GM21825 (cell line): ENCODE measurements around the gene SLC35F3.

Source experiments
- ATAC-seq: cut with Tn5 transposase; IDR thresholded peaks from one replicate; pipeline ENCODE4 v1.9.1; 2021; ENCODE audit warnings: mild to moderate bottlenecking, moderate library complexity; ENCODE audit not compliant: unreplicated experiment

SLC35F3 gene

DNA sequence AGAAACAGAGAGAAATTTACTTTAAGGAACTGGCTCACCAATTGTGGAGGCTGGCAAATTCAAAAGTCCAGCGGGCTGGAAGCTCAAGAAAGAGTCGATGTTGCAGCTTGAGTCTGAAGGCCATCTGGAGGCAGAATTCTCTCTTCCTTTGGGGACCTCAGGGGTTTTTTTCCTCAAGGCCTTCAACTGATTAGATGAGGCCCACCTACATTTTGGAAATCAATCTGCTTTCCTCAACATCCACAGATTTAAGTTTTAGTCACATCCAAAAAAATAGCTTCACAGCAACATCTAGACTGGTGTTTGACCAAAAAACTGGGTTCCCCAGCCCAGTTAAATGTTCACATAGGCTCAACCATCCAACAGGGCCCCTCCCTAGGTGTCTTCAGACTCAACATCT is 114.9 kb downstream of the SLC35F3 start:
- no peak for ATAC-seq

DNA sequence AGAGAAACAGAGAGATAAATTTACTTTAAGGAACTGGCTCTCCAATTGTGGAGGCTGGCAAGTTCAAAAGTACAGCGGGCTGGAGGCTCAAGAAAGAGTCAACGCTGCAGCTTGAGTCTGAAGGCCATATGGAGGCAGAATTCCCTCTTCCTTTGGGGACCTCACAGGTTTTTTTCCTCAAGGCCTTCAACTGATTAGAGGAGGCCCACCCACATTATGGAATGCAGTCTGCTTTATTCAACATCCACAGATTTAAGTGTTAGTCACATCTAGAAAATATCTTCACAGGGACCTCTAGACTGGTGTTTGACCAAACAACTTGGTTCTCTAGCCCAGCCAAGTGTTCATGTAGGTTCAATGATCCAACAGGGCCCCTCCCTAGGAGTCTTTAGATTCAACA is 117.8 kb downstream of the SLC35F3 start:
- no peak for ATAC-seq

DNA sequence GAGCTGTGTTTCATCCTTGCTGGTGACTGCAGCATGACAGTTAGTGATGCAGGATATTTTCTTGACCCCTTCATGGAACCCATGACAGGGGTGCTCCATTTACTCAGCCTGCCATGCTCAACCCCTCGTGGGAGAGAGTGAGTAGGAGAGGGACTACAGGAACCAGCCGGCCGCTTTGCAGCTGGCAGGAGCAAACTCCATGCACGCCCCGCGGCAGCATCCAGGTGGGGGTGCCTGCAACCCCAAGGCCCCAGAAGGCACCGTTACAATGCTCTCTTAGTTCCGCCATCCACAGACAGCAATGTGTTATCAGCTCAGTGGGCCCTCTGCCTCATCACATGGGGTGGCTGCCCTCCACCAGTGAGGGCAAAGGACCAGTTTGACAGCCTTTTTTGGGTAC is 135.1 kb downstream of the SLC35F3 start:
- no peak for ATAC-seq

DNA sequence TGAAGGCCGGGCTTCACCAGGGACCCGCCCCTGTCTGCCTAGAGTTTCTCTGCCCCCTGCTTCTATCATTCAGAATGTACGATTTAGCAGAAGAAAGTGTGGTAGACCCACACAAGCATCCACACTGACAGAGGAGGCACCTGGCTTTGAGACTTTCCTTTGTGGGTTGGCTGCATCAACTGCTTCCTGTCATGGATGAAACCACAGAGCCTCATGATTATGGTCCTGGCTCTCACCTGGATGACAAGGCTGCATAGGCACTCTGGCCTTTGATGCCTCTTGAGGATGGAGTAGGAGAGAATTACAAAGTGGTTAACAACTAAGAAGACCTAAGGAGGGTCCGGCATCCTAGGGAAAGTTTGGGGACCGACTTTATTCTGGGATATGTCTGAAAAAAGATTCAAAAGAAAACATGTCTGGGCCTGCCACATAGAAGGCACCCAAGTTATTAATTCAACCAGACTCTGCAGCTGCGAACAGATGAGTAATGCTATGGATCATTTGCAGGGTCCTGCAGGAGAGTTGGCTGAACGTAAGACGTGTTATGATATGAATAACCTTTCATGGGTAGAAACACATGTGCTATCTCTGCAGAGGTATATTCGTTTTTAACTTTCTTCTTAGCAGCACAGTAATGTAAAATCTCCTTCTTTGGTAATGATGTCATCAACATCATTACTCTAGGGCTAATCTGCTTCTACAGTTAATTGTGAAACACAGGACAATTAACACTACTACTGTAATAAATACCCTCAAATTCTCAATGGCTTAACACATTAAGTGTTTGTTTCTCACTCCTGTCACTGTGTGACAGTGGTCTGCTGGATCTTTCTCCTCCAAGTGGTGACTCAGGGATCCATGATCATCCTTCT is 136.2 kb downstream of the SLC35F3 start:
- ATAC-seq: no peak

DNA sequence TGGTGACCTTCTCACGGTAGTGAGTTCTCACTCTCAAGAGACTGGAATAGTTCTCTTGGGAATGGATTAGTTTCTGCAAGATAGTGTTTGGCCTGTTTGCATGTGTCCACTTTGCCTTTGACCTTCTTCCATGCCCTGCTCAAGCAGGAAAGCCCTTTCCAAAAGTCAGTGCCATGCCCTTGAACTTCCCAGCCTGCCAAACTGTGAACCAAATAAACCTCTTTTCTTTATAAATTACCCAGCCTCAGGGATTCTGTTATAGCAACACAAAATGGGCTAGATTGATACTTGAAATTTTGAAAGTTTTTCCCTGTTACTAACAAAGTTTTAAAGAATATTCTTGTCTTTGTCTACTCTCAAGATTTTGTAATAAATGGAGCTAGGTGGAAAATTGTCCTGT is 139.6 kb downstream of the SLC35F3 start:
- no peak for ATAC-seq

DNA sequence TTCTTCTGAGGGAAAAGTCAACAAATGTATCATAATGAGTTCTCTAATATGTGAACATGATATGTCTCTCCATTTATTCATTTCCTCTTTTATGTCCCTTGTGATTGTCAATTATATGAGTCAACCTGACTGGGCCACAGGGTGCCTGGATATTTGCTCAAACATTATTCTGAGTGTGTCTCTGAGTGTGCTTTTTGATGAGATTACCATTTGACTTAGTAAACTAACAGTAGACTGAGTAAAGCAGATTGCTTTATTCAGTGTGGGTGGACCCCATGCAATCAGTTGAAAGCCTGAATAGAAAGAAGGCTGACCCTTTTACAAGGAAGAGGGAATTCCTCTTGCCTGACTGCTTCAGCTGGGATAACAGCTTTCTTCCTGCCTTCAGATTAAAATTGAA is 142.6 kb downstream of the SLC35F3 start:
- no peak for ATAC-seq

DNA sequence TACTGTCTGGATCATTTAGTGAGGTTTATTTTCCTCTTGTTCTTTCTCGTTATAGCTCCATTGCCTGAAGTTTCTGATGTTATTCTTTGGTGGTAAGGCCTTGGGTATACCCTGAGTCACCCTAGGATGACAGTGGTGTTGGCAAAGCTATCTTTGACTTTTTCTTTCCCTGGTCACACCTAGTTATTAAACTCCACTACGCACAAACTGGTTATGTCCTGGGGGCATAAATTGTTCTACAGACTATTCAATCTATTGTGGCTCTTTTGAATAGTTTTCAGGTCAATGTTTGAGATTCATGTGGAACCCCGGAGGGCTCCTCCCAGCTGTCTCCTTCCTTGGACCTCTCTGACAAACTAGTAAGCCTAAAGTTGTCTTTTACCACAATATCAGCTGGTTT is 157.7 kb downstream of the SLC35F3 start:
- ATAC-seq: no peak

DNA sequence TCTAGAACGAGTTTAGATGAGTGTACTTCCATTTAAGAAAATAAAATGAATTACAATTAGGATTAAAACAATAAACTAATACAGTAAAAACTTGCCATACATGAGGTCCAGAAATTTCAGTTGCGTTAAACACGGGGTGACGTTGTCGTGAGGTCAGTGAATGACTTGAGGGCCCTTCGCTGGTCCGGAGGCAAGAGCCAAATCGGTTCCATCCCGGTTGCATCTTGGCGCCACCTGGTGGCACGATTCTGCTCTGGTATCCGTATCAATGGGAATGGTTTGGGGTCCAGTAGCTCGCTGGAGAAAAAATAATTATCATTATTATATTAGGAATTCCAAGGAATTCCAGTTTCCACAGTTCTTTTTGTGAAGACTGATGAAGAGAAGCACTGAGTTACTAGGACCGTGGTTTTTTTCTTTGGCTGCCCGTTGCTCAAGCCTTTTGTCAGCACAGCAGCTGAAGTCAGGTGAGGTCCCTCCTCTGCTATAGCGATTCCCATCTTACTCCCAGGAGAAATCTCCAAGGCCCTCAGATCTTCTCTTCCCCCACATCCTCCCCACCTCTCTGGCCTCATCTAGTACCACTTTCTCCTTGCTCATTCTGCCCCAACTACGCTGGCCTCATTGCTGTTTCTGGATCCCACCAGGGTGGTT is 161.4 kb downstream of the SLC35F3 start:
- no peak for ATAC-seq

DNA sequence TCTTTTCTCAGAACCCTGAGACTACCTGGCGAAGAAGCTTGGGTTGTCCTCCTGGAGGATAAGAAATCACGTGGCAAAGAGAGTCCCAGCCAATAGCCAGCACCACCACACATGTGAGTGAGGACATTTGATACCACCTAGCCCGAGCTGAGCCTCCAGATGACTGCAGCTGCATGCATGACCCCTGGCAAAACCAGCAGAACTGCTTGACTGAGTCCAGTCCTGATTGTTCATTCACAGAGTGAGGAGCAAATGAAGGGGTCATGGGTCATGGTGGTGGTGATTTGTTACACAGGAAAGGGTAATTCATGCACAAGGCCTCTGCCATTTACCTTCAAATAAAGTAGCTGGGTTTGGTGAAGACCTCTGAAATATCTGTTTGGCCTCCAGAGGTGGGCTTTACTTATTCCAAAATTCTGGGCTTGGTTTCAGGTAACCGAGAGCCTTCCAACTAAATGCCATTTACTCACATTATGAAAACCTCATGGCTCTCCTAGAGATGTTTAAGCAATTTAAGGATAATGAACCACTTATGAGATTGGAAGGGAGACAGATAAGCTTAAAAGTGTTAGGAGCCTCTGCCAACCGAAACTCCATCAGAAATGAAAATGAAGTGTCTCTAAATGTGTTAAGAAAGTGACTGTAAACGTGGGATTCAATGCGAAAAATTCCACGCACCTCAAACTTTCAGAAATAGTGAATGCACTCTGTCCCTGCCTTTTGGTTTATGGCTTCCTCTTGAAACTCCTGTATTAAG is 163.3 kb downstream of the SLC35F3 start:
- no peak for ATAC-seq

DNA sequence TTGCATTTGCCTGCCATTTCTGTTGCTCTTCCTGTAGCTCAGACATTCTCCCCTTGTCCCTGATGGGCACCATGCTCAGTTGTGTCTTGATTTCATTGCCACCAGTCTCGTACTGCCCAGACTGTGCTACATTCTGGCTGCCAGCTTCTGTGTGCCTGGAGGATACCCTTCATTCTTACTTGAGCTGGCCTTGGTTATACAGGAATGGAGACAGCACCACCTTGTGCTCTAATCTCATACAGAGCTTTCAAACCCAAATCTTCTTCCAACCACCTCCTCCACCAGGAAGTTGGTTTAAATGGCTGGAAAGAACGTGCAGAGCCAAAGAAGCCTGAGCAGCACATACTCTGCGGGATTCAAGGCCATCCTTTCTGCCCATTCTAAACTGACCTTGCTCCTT is 165.3 kb downstream of the SLC35F3 start:
- no peak for ATAC-seq

DNA sequence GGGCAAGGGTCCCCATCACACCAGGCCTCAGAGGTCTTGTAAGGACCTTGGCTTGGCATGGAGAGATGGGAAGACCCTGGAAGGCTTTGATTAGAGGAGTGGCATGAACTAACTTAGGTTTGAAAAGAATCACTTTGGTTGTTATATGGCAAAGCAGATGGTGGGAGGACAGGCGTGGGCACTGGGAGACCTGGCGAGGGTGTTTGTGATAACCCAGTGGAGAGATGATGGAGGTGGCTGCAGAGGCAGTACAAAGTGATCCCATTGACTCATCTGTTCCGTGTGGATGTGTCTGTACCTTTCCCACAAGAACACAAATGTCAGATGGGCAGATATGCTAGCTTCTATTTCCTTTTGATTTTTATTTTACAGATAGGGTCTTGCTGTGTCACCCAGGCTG is 168.3 kb downstream of the SLC35F3 start:
- no peak for ATAC-seq

DNA sequence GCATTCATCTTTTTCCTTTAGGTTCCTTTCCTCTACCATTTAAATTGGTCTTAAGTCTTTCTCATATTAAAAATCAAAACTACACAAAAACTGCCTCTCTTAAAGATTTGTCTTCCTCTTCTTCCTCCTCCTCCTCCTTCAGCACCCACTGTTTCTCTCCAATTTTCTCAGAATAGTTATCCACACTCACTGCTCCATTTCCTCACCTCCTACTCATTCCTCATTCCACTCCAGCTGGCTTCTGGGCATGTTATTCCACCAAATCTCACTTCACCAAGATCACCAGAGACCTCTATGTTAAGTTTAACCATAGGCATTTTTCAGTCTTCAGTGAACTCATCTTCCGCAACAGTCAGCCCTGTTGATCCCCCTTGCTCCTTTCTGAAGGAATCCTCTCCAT is 173.7 kb downstream of the SLC35F3 start:
- ATAC-seq: no peak

DNA sequence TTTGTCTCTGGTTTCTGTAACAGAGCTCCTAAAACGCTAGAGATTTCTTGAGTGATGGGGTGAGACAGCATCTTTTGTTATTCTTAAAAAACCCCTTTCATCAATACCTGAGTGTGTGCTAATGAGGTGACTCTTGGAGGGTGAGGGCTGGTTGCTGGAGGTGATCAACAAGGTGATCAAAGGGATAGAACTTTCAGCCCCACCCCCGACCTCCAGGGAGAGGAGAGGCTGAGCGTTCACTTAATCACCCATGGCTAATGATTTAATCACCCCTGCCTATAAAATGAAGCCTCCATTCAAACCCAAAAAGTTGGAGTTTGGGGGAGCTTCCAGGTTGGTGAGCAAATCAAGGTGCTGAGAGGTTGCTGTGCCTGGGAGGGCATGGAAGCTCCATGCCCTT is 175.4 kb downstream of the SLC35F3 start:
- no peak for ATAC-seq

DNA sequence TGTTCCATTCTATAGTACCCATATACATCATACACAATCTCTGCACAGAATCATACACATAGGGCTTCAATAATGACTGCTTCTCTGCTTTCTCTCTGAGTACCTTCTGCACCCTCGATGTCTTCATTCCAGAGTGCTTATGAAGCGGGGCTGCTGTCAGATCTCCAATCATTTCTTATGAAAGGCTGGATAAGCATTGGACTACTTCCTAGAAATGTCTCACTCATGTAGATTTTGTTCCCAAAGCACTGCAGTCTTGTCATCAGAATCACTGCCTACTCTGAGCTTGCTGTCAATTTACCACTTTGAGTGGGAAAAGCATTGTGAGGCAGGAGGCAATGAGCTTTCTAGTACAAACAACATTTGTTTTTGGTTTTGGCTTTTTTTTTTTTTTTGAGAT is 179.0 kb downstream of the SLC35F3 start:
- no peak for ATAC-seq

DNA sequence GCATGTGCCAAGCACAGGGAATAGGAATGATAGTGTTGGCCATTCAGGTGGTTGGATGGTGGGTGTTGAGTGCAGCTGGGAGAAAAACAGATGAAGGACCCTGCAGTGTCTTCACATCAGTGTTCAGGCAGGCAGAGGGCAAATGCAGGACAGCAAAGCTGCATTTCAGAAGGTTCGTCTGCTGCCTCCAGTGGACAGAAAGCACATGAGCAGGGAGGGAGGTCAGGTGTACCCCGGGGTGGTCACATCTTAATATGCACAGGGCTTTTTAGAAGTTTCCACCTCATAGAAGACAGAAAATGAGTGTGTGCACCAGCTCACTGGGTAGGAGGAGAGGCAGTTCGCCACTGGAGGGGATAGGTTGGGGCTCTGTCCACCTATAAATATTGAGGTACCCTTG is 184.9 kb downstream of the SLC35F3 start:
- no peak for ATAC-seq

DNA sequence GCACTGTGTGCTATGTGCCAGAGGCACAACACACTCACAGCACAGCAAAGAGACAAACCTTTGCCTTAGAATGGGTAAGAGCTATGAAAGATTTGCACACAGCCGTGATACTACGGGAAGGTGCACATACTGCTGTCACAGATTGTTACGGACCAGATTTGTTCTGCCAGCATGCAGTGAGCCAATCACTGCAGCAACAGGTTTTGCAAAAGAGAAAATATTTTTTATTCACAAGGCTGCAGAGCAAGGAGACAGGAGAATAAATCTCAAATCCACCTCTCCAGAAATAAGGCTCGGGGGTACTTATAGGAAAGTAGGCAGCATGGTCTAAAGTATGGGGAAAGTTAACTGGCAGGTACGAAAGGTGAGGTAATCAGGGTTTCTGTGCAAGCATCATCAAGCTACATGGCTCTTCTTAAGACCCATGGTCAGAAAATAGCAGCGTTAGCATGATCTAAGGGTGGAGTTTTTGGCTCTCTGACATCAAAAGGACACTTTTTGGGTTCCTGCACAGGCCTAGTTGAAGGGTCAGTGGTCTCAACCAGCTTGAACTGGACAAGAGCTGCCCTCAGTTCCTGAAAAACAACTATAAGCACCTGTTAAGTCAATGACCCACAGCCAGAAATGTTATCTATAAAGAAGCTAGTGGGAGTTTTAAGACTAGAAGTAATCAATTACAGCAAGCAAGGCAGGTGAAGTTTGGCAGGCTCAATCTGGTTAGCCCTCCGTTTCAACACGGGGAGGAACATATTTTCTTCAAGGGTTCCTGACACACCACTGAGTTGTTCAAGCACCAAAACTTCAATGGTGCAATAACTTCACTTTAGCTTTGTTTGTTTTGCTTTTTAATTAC is 186.0 kb downstream of the SLC35F3 start:
- no peak for ATAC-seq

DNA sequence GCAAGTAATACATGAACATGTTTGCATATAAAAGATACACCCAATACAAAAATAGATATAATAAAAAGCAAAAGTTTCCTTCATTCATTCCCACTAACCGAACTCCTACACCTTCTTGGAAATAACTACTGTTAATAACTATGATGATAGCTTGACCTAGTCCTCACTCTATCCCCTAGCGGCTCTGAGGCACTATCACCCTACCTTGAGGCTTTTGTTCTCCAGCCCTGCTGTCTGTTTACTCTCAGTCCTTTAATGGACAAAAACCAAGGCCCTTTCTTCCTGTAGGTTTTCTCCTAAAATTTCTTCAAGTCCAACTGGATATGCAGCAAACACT is 186.6 kb downstream of the SLC35F3 start:
- ATAC-seq: no peak

DNA sequence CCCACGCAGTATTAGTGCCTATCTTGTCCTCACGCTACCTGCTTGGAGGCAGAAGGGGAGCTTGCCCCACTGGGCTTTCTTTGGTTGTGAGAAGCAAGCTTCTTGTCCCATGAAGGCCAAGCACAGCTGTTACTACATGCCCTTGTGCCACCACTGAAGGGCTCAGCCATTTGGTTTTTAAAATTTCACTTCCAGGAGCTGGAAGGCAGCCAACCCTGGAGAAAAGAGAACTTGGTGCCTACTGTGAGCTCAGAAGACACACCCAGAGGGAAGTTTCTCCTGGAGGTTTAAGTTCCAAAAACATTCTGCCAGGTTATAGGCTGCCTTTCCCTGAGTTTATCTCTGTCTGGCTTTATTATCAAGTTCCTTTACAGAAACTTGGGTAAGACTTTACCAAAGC is 187.4 kb downstream of the SLC35F3 start:
- no peak for ATAC-seq

DNA sequence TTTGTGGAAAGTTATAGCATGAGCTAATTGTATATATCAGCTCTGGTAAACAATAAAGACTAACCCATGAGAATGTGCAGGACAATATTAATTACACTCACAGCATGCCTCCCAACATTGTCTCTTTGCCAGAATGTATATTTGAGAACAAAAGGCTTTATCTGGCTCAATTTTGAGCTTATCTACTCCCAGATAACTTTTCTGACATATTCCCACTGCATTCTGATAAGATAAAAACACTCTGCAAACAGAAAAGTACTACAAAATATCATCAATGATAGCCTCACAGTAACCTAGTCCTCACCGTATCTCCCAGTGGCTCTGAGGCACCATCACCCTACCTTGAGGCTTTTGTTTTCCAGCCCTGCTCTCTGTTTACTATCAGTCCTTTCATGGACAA is 188.6 kb downstream of the SLC35F3 start:
- ATAC-seq: no peak

DNA sequence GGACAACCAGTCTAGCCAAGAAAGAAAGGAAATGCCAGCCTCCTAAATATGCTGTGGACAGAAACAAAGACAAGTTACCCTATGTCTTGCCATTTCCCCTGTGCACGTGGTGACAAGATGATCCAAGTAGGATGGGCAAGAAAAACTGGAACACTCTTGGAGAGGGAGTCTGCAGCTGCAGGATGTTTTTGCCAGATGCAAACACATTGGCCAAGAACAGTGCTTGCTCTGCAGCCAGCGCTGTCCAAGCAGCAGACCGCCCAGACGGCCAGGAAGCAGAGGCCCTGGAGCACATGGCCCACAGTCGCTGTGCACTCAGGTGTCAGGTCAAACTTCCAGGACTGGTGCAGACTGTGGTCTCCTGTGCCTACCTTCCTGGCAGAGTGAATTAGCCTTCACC is 189.3 kb downstream of the SLC35F3 start:
- no peak for ATAC-seq

DNA sequence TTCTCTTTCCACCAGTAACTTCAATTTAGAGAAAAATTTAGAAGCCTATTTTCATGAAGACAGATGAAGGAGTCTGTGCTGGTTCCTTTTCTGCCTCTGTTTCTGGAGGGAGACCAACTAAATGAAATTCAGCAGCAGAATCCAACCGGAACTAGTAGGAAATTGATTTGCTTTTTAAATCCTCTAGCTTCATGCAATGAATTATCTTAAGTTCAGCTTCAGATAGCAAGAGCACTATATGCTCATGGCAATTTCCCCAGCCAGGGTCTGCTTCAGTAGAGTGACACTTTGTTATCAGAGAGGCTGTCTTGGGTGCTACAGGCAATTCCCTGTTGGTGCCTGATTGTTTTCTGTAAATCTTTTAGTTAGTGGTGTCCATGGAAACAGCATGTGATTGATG is 189.7 kb downstream of the SLC35F3 start:
- ATAC-seq: no peak
